C4-2B (cell line): ENCODE results near the gene AGAP1.

Experiments
- H3K27ac ChIP-seq: fragments of 450-650 bp; 2 replicates; pipeline ENCODE4 v1.5.1; 2017
- ZFX ChIP-seq: fragments of 450-650 bp; IDR thresholded peaks from 2 replicates; pipeline ENCODE4 v1.6.1; 2017
- TF ChIP-seq, protein P1 (sequence below): fragments of 450-650 bp; conservative IDR thresholded peaks from 2 replicates; pipeline ENCODE4 v1.5.1; 2017; ENCODE audit warnings: mild to moderate bottlenecking

Gene AGAP1

DNA sequence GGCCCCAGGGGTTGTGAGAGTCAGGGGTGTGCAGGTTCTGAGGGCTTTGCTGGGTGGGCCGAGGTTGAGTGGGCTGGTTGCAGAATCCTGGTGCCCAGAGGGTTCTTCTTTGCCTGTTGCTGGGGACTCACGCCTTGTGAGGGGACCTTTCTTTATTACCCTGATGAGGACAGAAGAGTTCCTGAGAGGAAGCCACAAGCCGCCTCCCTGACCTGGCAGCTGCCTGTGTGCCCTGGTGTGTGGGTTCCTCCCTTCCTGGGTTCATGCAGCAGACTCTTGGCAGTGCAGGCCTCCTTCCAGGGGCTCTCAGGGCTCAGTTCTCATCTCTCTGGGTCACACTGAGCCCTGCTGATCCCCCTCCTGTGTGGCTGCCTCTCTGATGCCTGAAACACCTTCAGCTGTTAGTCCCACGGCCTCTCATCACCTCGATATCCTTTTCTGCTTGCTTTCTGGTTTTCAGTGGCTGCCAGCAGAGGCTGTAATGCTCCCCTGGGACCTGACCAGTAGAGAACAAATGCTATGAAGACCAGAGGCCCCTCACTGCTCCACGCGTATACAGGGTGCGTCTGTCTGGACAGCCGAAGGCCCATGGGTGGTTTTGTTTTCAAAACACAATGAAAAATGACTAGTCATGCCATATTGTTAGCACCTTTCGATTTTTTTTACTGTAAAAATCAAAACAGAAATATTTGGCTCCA lies 191.3 kb downstream of the AGAP1 start:
- no peak overlapping the region for H3K27ac ChIP-seq
- TF ChIP-seq, protein P1, sequence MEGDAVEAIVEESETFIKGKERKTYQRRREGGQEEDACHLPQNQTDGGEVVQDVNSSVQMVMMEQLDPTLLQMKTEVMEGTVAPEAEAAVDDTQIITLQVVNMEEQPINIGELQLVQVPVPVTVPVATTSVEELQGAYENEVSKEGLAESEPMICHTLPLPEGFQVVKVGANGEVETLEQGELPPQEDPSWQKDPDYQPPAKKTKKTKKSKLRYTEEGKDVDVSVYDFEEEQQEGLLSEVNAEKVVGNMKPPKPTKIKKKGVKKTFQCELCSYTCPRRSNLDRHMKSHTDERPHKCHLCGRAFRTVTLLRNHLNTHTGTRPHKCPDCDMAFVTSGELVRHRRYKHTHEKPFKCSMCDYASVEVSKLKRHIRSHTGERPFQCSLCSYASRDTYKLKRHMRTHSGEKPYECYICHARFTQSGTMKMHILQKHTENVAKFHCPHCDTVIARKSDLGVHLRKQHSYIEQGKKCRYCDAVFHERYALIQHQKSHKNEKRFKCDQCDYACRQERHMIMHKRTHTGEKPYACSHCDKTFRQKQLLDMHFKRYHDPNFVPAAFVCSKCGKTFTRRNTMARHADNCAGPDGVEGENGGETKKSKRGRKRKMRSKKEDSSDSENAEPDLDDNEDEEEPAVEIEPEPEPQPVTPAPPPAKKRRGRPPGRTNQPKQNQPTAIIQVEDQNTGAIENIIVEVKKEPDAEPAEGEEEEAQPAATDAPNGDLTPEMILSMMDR = no peak

DNA sequence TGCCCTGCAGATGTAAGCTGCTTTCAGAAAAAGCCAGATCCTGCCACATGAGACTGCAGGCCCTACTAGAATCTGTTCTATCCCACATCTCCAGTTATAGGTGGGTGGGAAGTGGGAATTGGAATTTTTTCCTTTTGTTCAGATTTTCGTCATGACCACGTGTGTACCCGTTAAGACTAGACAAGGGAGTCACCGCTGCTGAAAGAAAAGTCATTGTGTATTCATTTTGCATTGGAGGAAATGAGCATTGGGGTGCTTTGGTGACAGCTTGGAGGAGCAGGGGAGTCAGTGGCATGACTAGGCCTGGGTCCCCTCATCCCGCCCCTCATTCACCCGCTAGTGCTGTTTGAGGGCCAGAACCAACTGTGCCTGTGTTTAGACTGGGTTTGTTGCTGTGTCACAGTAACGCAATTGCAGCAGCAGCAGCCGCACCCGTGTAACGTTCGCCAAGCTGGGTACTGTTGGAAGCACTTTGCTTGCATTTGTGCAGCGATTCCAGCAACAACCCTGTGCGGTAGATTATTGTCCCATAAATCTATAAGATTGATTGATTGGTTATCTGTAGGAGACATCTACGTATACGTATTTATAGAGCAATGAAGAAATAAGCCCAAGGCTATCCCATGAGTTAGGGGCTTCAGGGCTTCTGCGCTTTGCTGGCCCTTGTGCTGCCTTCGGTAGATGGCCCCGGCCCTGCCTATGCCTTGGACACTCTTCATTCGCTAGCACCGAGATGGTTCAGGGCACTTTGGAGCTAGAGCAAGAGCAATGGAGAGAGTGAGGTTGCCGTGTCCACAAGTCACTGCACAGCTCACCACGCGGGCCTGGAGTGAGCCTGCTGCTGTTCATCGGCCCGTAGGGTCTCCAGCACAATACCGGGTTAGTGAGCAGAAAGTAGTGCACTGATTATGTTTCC lies 194.9 kb downstream of the AGAP1 start:
- no peak overlapping the region for H3K27ac ChIP-seq
- TF ChIP-seq, protein P1 = no peak
- no peak for TF ChIP-seq ZFX

DNA sequence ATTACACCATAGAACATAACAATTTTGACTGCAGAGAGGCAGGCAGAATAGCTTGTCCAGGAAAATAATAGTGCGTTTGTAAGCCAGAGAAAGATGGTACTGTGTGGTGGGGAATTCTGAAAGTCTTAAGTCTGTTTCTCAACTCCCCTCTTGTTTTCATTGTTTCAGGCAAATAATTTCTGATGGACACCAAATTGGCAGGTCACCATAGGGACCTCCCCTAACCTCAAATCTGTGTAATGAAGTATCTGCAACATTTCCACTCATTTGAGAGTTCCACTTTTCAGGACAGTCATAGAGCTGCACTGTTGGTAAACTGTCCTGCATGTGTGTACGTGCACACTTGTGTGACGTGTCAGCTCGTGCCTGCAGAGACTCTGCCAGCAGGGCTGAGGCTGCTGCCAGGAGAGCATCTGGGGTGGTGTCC lies 195.6 kb downstream of the AGAP1 start:
- no peak overlapping the region for H3K27ac ChIP-seq
- TF ChIP-seq, protein P1 = no peak
- no peak for TF ChIP-seq ZFX

DNA sequence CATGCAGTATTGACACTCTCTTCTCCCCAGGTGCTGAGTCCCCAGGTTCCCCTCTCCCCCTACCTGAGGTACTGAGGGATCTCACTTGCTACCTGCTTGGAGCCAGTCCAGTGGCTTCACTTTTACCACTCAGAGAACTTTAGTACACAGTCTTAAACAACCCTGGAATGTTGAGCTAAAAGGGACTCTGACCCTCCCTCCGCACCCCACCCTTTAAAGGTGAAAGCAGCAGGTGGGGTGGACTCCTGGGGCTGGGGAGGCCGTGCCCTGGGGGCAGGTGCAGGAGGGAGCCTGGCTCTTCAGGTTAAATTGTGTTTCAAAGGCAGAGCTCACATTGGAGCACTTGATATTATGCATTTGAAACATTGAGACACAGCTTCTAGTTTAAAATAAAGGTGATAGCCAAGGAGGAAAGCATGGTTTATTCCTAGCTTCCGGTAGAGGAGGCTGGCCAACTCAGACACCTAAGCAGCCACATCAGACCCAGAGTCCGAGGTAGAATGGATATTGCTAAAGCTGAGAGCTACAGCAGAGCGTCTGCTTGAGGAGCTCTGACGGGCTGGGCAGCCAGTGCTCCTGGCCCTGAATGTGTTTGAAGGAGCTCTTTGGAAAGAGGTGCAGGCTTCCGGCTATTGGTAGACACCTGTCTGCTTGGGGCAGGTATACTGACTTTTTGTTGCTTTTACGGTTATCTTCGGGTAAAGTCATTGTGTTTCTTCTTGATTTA lies 196.4 kb downstream of the AGAP1 start:
- H3K27ac ChIP-seq = no peak overlapping the region
- TF ChIP-seq, protein P1 = no peak
- no peak for TF ChIP-seq ZFX

DNA sequence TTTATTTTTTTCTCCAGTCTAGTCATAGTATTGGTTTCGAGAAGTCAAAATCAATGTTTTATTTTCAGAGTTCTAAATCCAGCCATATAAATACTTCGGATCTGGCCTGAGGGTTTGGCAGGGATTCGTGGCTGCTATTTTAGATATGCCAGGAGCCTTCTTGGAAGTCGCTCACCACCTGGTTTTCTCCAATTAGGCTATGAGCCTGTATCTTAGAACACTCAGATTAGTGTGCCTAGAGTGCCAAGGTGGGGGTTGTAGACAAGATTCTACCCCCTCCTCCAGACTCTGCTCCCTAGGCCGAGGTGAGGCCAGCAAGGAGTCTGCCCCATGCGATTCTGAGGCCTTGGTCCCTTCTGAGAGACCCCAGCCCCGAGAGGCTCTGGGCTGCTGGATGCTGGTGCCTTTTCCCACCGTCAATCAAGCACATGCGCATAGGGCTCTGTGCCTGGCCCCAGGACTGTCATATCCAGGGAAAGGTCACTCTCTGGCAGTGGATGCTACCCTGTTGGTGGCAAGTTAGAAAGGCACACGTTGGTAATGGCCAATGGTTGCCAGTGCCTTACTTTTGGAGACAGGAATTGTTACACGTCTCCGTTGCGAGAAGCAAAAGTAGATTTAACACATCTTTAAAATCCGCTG lies 197.1 kb downstream of the AGAP1 start:
- TF ChIP-seq, protein P1 = no peak
- no peak overlapping the region for H3K27ac ChIP-seq

DNA sequence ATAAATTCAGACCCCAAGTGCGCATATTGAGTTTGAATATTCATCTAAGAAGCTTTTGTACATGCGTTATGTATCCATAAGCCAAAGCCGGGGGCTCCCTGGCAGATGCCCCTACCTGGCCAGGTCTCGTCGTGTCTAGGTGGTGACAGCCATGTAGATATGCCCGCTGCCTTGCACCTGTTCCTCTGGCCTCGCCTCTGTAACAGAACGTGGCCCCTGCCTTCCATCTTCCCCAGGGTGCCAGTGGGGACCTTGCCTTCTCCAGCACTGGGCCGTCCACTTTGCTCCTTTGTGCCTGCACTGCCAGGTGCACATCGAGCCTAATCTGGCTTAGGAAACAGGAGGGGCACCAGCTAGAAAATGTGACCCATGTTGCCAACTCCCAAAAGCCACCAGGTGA lies 198.2 kb downstream of the AGAP1 start:
- no peak overlapping the region for H3K27ac ChIP-seq
- TF ChIP-seq, protein P1 = no peak
- TF ChIP-seq ZFX = no peak
